GM19043 (cell line): ENCODE data around the gene DDX59.

Experiments used
- ATAC-seq: cut with Tn5 transposase; IDR thresholded peaks from one replicate; pipeline ENCODE4 v1.9.1; 2021; ENCODE audit warnings: low read depth; ENCODE audit not compliant: unreplicated experiment

The DDX59 gene

DNA sequence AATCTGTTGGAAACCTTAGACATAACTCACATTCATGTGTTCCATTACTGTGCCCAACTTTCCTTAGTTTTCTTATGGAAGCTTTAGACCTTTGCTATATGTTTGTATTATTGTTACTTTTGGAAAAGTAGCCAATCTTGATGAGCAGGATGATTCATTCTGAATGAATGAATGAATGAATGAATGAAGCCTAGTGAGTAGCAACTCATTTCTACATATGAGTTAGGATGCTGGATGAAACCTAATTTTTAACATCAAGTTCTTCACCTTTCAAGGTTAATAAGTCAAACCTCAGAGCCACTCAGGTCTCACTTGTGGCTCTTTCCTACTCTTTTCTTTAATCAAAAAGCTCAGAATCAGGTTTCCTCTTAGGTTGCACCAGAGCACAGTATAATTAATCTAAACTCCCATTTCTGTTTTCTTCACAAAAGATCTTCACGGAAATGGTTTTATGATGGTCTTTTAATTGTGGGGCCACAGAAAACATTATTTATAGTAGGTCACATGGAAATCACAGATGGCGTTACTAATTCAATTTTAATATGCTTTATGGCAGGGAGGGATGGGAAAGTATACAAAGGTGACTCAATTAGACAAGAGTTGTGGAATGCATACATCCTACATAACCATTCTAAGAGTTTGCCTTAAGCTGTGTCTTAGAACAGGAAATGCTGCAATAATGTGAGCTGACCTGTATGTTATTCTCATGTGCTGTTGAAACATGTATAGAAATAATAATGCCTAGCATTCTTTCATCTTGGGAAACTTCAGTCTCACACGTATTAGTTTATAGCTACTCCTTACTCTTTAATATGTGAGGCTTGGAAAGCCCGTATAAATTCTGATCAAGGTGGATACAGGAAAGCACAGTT is 4.5 kb upstream of the DDX59 start:
- no peak for ATAC-seq

DNA sequence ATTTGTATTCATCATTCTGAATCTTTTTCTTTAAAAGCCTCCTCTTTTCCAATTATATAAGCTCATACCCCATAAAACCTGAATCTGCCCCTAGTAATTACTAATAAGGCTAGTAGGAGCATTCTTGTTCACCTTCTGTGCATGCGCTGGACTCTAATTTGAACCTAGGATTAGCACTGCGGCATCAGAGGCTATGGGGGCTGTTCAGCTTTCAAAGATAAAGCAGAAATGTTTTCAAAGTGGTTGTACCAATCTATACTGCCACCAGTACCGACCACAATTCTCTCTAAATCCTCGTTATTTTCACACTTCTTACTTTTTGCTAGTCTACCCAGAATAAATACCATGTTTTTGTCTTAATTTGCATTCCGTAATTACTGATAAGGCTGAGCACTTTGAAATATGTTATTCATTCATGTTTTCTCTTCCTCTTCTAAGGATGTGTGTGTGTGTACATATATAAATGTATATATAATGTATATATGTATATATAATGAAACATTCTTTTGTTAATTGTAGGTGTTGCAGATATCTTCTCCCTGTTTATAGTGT is 1.6 kb upstream of the DDX59 start:
- no peak for ATAC-seq

DNA sequence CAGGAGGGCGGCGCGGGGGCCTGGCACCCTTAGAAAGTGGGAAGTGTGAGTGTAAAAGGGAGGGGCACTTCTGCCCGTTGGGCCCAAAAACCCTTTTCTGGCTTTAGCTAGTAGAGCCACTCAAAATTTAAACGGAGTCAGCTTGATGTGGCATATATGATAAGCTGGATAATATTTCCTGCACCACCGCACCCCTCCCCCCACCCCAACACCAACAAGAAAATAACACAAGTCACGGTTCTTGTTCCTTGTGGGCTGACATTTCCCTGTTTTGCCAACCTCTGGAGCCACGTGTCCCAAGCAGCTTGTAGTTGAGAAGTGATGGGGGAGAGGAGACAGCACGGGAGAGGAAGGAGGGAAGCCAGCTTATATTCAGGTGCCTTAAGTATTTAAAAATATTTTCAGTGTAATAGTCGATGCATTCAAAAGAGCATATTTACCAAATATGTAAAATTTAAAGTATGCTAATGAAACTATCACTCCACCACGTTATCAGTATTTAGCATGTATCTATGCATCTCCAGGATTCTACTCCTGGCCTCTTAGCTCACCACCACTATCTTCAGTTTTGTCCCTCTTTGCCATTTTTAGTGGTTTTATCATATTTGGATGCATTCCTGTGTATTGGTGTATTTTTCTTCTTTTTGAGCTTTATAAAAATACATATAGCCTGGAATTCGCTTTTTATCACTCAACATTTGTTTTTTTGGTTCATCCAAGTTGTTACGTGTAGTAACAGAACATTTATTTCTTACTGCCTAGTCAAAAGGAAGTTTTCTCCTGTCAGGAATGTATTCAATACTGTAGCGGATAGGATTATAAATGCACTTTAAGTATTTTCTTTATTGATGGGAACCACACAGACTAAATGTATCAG is 773 bp upstream of the DDX59 start:
- ATAC-seq: peak; percentile 13

DNA sequence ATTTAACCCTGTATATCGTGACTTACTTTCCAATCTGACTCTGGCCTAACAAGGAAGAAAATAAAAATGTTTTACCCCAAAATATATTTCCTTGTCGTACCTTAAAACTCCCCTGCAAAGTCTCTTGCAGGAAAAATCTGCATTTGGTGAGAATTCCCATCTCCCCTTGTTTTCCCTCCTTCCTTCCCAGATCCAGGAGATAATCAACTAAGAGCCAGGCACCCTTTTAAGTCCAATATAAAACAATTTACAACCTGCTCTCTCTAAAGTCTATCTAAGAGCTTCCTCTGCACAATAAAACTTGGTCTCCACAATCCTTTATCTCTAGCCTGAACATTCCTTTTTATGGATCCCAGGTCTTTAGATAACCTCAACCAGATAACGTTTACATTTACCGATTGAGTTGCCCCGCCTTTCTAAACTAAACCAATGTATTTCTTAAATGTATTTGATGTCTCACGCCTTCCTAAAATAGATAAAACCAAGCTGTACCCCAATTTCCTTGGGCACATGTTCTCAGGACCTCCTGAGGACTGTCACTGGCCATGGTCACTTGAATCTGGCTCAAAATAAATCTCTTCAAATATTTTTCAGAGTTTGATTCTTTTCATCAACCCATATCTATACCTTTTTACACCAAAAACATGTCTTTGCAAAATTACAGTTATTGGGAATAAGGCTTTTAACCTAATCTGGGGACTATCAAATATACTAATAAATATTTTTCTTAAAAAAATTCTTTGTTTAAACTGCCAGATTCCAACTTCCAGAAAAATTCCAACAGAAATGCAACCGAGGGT is 993 bp downstream of the DDX59 start:
- no peak for ATAC-seq

DNA sequence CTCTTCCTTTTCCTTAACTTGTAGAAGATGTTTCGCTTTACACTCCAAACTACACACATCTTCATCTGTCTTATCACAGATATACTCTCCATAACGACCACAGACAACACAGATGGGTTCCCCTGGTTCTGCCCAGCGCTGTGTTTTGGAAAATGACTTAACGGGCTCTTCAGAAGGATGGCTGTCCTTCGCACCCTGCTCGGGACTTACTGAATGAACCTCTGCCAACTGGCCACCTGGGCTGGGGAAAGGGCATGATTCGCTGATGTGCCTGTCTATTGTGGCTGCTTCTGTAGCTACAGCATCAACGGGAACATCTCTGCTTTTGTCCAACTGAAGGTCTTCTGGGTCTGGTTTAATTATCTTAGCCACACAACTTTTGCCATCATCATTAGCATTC is 3.4 kb downstream of the DDX59 start:
- no peak for ATAC-seq

DNA sequence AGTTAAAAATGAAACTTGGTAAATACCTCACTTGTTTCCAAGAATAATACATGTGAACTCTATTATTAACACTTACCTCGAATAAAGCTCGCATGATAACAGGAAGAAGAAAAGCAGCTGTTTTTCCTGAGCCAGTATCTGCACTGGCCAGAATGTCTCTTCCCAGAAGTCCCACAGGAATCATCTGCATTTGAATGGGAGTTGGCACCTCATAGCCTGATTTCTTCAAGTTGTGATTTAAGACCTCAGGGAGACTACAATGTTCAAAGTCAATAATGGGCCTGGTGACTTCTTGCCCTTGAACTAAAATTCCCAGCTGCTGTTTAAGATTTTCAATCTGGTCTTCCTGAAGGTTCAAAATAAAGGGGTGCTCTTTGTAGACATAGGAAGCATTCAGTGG is 3.8 kb downstream of the DDX59 start:
- ATAC-seq: no peak

DNA sequence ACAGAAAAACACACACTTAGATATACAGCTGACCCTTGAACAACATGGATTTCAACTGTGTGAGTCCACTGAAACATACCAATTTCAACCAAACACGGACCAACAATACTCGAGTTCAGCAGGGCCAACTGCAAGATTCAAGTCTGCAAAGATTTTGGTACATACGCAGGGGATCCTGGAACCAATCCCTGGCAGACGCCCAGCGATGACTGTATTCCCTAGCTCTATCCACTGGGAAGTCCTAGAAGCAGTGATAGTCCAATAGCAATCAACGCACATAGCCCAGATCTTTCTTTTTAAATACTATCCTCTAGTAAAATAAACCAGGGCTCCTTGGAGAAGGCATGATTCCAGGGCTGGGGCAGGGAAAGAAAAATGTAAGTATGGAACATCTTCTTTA is 9.0 kb downstream of the DDX59 start:
- no peak for ATAC-seq

DNA sequence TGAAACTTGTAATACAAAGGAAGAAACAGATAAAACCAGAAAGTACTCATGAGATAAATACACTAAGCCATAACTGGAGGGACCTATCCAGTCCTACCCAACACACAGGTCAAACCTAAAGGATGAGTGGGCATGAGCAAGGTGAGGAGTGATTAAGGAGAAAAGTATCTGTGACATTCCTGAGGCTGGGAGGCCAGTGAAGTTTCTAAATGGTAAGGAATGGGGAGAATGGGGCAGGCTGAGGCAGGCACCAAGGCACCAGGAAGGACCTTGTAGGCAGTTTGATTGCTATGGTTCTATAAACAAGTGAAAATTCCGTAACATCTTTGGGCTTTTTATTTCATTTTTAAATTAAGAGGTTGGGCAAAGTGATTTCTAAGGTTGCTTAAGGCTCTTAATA is 10.4 kb downstream of the DDX59 start:
- no peak for ATAC-seq

DNA sequence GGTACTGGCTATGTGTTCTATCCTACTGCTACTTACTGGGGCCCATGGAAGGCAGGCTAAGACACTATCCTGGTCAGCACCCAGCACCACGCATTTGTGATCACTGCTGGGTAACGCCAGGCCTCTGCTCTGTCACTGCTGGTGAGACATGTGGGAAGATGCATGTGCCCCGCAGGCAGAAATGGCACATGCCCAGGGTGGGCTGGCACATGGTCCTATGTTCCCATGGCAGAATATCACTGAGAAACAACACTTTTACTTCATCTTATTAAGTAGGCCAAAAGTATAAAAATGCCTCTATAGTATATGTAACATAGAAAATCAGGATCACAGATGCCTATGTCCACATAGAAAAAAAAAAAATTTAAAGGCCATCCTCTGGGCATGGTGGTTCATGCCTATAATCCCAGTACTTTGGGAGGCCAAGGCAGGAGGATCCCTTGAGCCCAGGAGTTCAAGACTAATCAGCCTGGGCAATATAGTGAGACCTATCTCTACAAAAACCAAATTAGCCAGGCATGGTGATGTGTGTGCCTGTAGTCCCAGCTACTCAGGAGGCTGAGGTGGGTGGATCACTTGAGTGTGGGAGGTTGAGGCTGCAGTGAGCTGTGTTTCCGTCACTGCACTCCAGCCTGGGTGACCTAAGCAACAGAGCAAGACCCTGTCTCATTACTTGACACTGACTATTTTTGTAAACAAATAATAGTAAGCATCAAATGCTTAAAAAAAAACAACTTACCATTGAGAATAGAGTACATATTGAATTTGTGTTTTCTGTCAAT is 11.5 kb downstream of the DDX59 start:
- ATAC-seq: no peak

DNA sequence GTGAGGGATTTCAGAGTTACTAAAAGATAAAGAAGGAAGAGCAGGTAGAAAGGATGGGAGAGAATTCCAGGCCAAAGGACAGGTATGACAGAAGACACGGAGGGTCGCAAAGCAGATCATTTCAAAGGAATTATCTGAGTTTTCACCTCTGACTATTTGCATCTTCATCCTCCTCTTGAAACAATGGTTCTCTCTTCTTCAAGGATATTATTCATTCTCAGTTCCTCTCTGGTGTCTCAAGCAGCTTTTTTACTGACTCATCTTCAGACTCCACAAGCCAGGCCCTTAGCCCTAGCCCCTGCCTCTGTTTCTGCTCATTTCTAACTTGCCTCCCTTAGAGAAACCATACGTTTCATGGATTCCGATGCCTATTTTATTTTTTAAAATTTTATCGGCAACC is 15.0 kb downstream of the DDX59 start:
- ATAC-seq: peak; percentile 97

DNA sequence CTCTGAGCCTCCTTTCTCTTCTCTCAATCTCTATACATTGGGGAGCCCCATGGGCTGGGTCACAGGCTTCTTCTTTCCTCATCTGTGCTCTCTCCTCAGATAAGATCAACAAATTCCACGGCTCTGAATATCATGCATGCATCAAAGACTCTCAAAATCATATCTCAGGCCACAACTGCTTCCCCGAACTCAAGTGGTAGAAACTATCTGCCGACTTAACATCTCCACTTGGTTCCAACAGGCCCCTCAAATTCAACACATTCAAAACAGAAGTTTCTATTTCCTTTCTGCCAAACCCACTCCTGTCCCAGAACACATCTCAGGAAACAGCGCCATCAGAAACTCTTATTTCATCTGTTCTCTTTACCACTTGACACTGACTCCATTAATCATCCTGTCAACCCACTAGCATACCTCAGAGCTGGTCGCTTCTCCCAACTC is 16.7 kb downstream of the DDX59 start:
- ATAC-seq: no peak

DNA sequence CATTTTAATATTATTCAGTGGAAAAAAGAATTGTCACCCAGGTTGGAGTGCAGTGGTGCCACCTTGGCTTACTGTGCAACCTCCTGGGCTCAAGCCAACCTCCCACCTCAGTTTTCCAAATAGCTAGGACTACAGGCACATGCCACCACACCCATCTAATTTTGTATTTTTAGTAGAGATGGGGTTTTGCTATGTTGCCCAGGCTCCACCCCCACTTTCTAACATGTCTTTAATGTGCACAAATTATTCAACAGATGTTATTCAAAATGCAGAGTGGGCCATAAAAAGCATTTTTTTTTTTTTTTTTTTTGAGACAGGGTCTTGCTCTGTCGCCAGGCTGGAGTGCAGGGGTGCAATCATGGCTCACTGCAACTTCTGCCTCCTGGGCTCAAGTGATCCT is 17.3 kb downstream of the DDX59 start:
- no peak for ATAC-seq

DNA sequence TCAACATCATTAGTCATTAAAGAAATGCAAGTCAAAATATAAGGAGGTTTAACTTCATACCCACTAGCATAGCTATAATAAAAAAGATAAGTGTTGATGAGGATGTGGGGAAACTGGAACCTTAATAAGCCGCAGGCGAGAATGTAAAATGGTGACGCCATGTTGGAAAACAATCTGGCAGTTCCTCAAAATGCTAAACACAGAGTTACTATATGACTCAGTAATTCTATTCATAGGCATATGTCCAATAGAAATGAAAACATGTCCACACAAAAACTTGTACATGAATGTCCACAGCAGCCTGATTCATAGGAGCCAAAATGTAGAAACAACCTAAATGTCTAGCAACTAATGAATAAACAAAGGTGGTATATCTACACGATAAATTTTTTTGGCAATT is 23.2 kb downstream of the DDX59 start:
- ATAC-seq: no peak

DNA sequence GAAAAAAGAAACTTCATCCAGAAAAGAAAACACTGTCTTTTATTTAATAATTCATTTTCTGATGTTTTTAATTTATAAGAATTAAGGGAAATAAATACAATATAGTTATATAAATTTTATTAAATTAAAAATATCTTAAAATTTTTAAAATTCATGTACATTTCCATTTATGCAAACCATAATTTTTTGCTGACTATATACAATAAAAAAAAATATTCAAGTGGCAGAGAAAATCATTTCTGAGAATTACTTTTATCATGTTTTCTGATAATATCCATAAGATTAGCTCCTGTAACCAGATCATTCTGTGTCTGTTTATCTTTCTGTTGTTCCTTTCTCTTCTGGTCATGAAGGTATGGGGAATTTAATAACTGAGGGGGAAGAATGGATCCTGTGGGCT is 25.7 kb downstream of the DDX59 start:
- ATAC-seq: no peak

DNA sequence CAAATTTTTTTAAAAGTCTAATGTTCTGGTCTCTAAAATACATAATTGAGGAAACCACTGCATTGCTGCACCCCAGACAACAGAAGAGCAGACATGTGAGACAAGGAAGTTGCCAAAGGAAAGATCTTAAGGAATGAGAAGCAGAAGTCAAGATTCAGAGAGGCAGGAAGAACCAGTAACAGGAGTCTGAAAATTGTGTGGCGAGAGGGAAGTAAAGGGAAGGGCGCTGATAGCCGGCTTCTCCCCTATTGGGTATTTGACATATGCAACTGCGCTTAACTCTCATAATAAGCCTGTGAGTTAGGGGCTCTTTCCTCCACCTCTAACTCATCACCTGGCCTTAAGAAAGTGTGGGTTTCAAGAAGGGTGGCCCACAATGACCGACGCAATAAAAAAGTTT is 27.2 kb downstream of the DDX59 start:
- no peak for ATAC-seq

DNA sequence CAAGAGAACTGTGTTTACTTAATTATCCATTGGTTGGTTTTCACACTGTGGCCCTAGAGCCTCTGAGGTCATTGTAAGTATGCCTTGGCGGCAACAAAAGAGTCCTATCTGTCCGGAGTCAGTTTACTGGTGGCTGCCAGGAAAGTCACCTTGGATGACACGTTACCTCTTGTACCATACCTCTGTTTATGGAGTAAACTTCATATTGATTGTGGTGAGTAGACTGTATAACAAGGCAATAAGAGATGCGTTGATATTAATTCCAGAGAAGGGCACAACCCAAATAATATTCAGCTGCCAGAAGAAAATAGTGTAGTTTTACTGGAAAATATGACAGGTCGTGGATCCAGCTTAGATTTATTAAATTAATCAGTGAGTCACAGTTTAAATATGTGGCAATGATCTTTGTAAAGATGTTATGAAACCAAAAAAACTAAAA is 28.7 kb downstream of the DDX59 start:
- no peak for ATAC-seq

DNA sequence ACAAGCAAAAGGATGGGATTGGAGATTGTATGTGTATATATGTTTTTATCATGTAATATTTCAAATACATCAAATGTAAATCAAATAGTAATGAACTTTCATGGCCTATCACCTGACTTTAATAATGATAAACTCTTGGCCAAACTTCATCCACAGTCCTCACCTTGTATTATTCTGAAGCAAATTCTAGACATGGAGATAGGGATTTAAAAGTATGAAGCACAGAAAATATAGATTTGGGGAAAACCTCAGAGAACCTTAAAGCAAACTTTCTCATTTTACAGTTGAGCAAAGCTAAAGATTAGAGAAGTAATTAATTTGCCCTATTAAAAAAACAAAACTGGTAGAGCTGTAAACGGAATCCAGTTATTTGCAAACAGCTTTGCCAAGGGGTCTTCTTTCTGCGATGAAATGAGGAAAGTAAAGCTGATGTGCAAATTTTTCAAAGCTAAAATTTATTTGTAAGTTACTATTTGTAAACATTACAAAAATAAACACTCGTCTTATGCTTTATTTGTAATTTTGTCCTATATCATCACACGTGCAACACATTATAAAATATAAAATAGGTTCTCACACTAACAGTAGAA is 29.2 kb downstream of the DDX59 start:
- no peak for ATAC-seq

DNA sequence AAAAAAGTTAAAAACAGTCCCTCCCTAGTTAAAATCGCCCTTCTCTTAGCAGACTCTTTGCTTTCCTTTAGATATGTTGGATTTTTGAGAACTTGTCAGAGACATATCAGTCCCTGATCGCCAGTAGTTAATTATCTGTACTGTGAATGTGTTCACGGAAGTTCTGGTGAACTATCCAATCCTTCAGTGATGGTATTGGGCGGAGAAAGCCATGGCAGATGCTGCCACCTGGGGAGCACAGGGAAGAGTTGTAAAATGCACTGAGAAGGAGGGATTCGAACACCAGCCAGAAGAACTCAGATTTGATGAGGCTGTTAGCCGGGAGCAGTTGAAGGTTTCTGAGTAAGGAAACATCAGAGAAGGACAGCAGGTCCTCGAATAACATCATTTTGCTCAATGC is 31.6 kb downstream of the DDX59 start:
- ATAC-seq: no peak

DNA sequence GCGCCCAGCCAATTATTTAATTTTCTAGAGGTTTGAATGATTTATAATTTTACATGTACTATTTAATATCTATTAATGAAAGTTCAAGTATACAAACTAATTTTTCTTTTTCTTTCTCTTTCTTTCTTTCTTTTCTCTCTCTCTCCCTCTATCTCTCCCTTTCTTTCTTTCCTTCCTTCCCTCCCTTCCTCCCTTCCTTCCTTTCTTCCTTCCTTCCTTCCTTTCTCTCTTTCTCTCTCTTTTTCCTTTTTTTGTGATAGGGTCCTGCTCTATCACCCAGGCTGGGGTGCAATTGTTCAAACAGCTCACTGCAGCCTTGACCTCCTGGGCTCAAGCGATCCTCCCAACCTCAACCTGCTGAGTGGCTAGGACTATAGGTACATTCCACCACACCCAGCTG is 33.0 kb downstream of the DDX59 start:
- no peak for ATAC-seq
